Osteocyte (in vitro differentiated cells): ENCODE data around the gene LIN28A. TPM values are rescaled to one million over a fixed set of nuclear protein-coding genes. Genes with fewer than 3 reads are reported as not detected.

Experiments used
- DNase-seq: peaks from one replicate; pipeline ENCODE4 v3.0.0; 2021; ENCODE audit warnings: mixed read lengths; ENCODE audit not compliant: unreplicated experiment; ENCODE audit errors: extremely low spot score
- H3K27ac Mint-ChIP-seq: one replicate; pipeline ENCODE4 v1.8.0; 2021; ENCODE audit warnings: mild to moderate bottlenecking, mixed read lengths; ENCODE audit not compliant: unreplicated experiment
- H3K27me3 Mint-ChIP-seq: one replicate; pipeline ENCODE4 v1.8.0; 2021; ENCODE audit warnings: mixed read lengths; ENCODE audit not compliant: unreplicated experiment
- H3K36me3 Mint-ChIP-seq: one replicate; pipeline ENCODE4 v1.8.0; 2021; ENCODE audit warnings: mixed read lengths; ENCODE audit not compliant: unreplicated experiment
- H3K4me1 Mint-ChIP-seq: one replicate; pipeline ENCODE4 v1.8.0; 2021; ENCODE audit warnings: mixed read lengths; ENCODE audit not compliant: unreplicated experiment
- H3K4me3 Mint-ChIP-seq: one replicate; pipeline ENCODE4 v1.8.0; 2021; ENCODE audit warnings: mild to moderate bottlenecking, moderate library complexity, mixed read lengths; ENCODE audit not compliant: unreplicated experiment
- H3K9me3 Mint-ChIP-seq: one replicate; pipeline ENCODE4 v1.8.0; 2021; ENCODE audit warnings: mixed read lengths; ENCODE audit not compliant: unreplicated experiment
- total RNA-seq: library from RNA; stranded (reverse); gene quantifications from 2 replicates; pipeline ENCODE4 v1.2.1, GENCODE V29; 2021
- TF ChIP-seq, protein P1 (sequence below): fragments of 200-600 bp; sonication (generic); IDR thresholded peaks from 2 replicates; pipeline ENCODE4 v1.5.0; 2021; ENCODE audit warnings: antibody characterized with exemption, mild to moderate bottlenecking, moderate library complexity

LIN28A gene
- total RNA-seq, 1 donor from 2014 or later, result not detected

DNA sequence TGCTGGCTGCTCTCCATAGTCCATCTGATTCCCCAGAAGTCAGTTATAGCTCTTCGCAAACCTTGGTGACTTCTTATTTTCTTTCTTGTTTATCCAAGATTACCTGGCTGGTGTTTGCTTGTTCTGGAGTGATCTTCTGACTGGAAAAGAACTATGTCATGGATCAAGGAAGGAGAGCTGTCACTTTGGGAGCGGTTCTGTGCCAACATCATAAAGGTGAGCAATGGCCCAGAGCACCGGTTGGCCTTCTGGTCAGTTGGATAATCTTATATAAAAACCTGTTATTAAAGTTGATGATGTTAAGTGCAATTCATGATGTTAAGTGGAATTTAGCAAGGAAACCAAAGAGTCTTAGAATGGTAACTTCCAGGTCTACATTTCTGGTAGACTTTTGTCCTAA lies 22.2 kb downstream of the LIN28A start:
- Mint-ChIP-seq H3K36me3 (peaks cover 6% of the 10 kb centered on the region), H3K27ac (peak overlapping the region; percentile 98), H3K4me3 (peak overlapping the region; percentile 99), H3K27me3 (peaks cover 4% of the 10 kb centered on the region), H3K4me1 (peaks cover 23% of the 10 kb centered on the region), H3K9me3 (no peaks in the 10 kb centered on the region)
- TF ChIP-seq, protein P1, sequence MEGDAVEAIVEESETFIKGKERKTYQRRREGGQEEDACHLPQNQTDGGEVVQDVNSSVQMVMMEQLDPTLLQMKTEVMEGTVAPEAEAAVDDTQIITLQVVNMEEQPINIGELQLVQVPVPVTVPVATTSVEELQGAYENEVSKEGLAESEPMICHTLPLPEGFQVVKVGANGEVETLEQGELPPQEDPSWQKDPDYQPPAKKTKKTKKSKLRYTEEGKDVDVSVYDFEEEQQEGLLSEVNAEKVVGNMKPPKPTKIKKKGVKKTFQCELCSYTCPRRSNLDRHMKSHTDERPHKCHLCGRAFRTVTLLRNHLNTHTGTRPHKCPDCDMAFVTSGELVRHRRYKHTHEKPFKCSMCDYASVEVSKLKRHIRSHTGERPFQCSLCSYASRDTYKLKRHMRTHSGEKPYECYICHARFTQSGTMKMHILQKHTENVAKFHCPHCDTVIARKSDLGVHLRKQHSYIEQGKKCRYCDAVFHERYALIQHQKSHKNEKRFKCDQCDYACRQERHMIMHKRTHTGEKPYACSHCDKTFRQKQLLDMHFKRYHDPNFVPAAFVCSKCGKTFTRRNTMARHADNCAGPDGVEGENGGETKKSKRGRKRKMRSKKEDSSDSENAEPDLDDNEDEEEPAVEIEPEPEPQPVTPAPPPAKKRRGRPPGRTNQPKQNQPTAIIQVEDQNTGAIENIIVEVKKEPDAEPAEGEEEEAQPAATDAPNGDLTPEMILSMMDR, result no peak
- DNase-seq, result no peak

DNA sequence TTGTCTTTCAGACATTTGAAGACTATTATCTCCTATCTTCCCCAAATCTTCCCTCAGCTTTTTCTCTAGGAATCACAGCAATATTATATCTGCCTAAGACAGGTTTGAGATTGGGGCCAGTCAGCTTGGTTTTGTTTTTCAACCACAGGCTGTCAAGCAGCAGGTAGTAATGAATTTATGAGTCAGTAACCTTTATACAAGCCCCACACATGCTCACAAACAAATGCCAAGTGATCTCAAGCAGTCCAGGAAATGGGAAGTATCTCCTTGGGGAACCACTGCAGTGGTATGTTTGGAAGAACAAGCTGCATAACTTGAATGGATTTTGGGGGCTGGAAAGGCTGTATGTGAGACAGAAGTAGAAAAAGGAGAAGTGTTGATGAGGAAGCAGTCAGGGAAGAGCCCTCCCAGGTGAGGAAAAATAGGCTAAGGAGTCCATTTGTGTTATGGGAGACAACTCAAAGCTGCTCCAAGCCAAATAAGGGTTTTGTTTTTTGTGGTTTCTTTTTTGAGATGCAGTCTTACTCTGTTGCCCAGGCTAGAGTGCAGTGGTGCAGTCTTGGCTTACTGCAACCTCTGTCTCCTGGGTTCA lies 23.6 kb downstream of the LIN28A start:
- H3K9me3 Mint-ChIP-seq, result no peaks in the 10 kb centered on the region
- H3K27me3 Mint-ChIP-seq, result peaks cover 4% of the 10 kb centered on the region
- H3K36me3 Mint-ChIP-seq, result peaks cover 19% of the 10 kb centered on the region
- peaks cover 23% of the 10 kb centered on the region for H3K4me1 Mint-ChIP-seq
- H3K27ac Mint-ChIP-seq, result no peak overlapping the region
- DNase-seq, result no peak
- TF ChIP-seq, protein P1, result no peak
- no peak overlapping the region for H3K4me3 Mint-ChIP-seq

DNA sequence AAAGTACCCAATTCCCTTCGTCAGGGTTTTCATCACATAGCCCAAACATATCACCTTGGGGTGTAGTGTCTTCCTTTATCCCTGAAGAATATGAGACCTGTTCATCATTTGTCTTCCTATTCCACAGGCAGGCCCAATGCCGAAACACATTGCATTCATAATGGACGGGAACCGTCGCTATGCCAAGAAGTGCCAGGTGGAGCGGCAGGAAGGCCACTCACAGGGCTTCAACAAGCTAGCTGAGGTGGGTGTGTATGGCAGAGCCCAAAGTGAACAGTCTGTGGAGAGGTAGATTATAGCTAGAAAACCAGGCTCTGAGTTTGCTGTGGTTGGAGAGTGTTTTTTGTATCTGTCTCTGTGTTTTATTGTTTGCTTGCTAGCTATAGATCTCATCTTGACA lies 27.4 kb downstream of the LIN28A start:
- Mint-ChIP-seq H3K27me3 (no peaks in the 10 kb centered on the region), H3K4me1 (peaks cover 8% of the 10 kb centered on the region), H3K27ac (no peak overlapping the region), H3K4me3 (no peak overlapping the region), H3K36me3 (peaks cover 36% of the 10 kb centered on the region), H3K9me3 (no peaks in the 10 kb centered on the region)
- TF ChIP-seq, protein P1, result no peak
- DNase-seq, result no peak

DNA sequence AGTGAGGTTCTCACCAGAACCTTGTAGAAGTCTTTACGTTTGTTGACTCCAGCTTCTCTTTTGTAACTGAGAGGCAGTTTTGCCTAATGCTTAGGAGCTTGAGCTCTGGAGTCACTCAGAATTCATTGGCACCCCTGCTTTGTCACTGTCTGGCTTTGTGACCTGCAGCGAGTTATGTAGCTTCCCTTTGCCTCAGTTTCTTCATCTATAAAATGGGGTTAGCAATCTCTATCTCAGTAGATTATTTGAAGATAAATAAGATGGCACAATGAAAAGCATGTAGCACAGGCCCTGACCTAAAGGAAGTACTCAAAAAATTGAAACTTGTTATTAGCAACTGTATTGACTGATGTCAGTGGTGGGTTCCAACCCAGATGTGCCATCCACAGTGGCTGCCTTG lies 29.6 kb downstream of the LIN28A start:
- Mint-ChIP-seq H3K4me3 (no peak overlapping the region), H3K36me3 (peaks cover 43% of the 10 kb centered on the region)
- TF ChIP-seq, protein P1, result no peak

DNA sequence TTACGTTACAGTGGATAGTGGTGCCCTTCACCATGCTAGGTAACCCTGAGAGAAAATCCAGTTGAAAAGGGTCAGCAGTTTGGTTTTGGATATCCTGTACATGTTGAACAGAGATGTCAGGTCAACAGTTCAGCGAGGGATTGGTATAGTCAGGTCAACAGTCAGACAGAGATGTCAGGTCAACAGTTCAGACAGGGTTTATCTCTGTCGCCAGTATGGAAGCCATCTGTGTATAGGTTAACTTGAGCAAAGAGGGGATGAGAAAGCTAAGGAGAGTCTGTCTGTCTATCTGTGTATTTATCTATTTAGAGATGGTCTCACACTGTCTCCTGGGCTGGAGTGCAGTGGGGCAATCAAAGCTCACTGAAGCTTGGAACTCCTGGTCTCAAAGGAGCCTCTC lies 39.3 kb downstream of the LIN28A start:
- DNase-seq, result no peak
- TF ChIP-seq, protein P1, result no peak
- peaks cover 31% of the 10 kb centered on the region for H3K36me3 Mint-ChIP-seq
- H3K4me1 Mint-ChIP-seq, result no peaks in the 10 kb centered on the region
- H3K4me3 Mint-ChIP-seq, result no peak overlapping the region
- no peaks in the 10 kb centered on the region for H3K9me3 Mint-ChIP-seq
- H3K27me3 Mint-ChIP-seq, result no peaks in the 10 kb centered on the region
- H3K27ac Mint-ChIP-seq, result no peak overlapping the region

More for the DNA sequence above, 29.6 kb downstream of the LIN28A start:
- Mint-ChIP-seq H3K4me1 (no peaks in the 10 kb centered on the region), H3K9me3 (no peaks in the 10 kb centered on the region), H3K27me3 (no peaks in the 10 kb centered on the region), H3K27ac (no peak overlapping the region)
- no peak for DNase-seq
